Measurements from ENCODE around the gene MED31.
A peak's percentile ranks its signal among the peaks of the same experiment; 100 is the strongest.
"Not testable (repeated sequence)": the region's sequence is repeated elsewhere in the genome, so short reads cannot be mapped to it uniquely, and the experiment has no call there.

The MED31 gene

GRCh38 chr17:6651354-6651918, at the start of gene MED31, which contains the start of gene C17orf100:
TSS of gene MED31 (minus strand) at chr17:6651605. CDS start at chr17:6651528, 77 bp downstream.
TSS of gene C17orf100 (plus strand) at chr17:6651762. CDS start at chr17:6651914, 152 bp downstream.
- peak; percentile 97 for DNase-seq

- DNase-seq = no peak
Measured at GRCh38 chr17:6700948-6701307, 49.5 kb upstream of the MED31 start.

GRCh38 chr17:6699997-6700947, 48.9 kb upstream of the MED31 start:
- no peak for DNase-seq

- DNase-seq = no peak
Measured at GRCh38 chr17:6698004-6698403, 46.6 kb upstream of the MED31 start.

- DNase-seq = no peak
Measured at GRCh38 chr17:6696906-6697305, 45.5 kb upstream of the MED31 start.

GRCh38 chr17:6695565-6695964, 44.2 kb upstream of the MED31 start:
- DNase-seq = no peak

- no peak for DNase-seq
Measured at GRCh38 chr17:6695051-6695450, 43.6 kb upstream of the MED31 start.

- DNase-seq = not testable (repeated sequence)
Measured at GRCh38 chr17:6691958-6692357, 40.6 kb upstream of the MED31 start.

- DNase-seq = no peak
Measured at GRCh38 chr17:6691546-6691945, 40.1 kb upstream of the MED31 start.

- no peak for DNase-seq
Measured at GRCh38 chr17:6690641-6691040, 39.2 kb upstream of the MED31 start.

GRCh38 chr17:6688944-6689343, 37.5 kb upstream of the MED31 start:
- no peak for DNase-seq

- DNase-seq = no peak
Measured at GRCh38 chr17:6686026-6686425, 34.6 kb upstream of the MED31 start.

GRCh38 chr17:6684881-6685767, 33.7 kb upstream of the MED31 start:
- no peak for DNase-seq

GRCh38 chr17:6684460-6684783, 33.0 kb upstream of the MED31 start:
- DNase-seq = no peak

- DNase-seq = no peak
Measured at GRCh38 chr17:6683730-6684459, 32.5 kb upstream of the MED31 start.

- no peak for DNase-seq
Measured at GRCh38 chr17:6683081-6683684, 31.8 kb upstream of the MED31 start.

- DNase-seq = no peak
Measured at GRCh38 chr17:6682339-6682738, 30.9 kb upstream of the MED31 start.

- DNase-seq = no peak
Measured at GRCh38 chr17:6681671-6682070, 30.3 kb upstream of the MED31 start.

- DNase-seq = no peak
Measured at GRCh38 chr17:6681176-6681575, 29.8 kb upstream of the MED31 start.

- DNase-seq = no peak
Measured at GRCh38 chr17:6679241-6679640, 27.8 kb upstream of the MED31 start.

- DNase-seq = no peak
Measured at GRCh38 chr17:6677946-6678345, 26.5 kb upstream of the MED31 start.

GRCh38 chr17:6677158-6677831, 25.9 kb upstream of the MED31 start:
- no peak for DNase-seq

Measured in CD4-positive, alpha-beta T cell treated with Interleukin-4 for 1 hour (primary cell).